ENCODE results near the gene CCDC57.
"Not testable (repeated sequence)": the region's sequence is repeated elsewhere in the genome, so short reads cannot be mapped to it uniquely, and the experiment has no call there.

Gene CCDC57

DNA sequence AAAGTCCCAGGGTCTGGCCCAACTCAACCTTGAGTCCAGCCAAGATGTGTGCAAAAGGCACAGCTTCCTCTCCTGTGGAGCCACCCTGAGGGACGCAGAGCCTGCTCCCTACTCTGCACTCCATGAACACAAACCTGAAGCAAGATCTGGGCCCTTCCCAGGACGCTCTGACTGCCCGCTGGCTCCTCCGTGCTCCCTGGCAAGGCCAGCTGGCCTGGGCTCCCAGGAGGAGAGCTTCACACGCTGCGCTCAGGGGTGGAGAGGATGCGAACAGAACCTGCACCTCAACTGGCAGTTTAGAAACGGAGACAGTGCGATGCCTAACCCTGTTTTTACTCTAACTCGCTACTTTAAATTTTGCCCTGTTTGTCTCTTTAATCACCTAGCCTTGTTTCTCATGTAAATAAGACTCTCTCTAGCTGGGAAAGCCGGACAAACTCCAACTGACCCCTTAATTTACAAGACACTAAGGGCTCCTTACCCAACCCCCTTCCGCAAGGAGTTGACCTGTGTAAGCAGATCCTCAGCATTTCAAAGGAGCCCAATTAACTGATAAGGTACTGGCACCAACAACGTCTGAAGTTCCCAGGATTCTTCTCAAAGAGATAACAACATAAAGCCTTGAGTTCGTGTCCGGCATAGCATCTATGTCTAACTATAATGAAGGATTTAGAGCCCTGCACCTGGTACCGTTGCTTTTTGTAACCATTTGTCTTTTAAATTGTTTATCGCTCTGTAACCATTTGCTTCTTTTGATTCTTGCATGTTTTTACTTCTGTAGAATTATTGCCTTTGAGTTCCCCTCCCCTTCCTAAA is 38.4 kb downstream of the CCDC57 start:
- DNase-seq = not testable (repeated sequence)

DNA sequence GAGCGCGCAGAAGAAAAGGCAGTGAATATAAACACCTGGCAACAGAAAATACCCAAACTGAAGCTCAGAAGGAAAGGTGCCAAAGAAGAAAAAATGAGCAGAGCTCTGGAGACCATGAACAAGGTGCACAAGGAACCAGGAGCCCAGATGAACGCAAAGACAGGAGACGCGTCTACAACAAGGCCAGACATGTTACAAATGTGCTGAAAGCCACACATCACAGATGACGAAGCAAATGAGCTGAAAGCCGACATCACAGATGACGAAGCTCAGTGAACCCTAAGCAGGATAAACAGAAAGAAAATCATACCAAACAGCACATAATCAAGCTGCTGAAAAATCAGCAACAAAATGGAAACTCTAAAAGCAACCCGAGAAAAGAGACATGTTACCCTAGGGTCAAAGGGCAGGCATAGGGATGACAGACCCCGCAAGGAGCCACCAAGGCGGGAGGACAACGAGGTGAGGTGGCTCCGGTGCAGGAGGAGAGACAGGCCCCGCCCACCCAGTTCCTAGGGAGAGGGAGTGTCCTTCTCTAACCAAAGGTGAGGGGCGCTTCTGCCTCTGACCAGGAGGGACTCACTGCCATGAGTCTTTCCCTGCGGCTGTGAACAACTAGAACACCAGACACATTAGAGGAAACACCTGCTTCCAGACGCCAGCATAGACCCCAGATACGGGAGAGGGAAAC is 39.1 kb downstream of the CCDC57 start:
- no peak for DNase-seq

DNA sequence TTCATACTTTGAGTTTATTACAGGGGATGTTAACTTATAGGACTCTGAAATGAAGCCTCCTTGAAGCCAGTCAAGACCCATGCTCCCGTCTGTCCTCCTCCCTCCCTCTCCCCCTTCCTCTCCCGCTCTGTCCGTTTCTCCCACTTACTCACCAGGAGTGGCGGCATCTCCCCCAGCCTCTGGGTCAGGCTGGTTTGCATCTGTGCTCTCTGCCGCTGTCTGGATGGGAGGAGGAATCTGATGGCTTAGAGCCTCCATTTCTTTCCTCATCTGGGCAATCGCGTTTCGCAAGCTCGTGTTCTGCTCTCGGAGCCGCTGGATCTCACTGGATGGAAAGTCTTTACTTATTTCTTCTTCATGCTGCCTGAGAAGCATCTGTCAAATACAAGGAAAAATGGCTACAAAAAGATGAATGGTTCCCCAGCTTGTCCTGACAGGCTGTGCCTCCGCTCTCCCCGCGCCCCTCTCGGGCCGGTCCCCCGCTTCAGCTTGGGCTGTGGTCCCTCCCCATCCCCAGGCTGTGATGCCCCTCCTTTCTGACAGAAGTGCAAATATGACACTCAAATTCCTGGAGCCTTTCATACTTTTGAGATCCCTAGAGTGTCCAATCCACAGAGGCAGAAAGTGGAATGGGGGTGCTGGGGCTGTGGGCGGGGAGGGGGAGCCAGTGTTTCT is 40.0 kb downstream of the CCDC57 start:
- no peak for DNase-seq

DNA sequence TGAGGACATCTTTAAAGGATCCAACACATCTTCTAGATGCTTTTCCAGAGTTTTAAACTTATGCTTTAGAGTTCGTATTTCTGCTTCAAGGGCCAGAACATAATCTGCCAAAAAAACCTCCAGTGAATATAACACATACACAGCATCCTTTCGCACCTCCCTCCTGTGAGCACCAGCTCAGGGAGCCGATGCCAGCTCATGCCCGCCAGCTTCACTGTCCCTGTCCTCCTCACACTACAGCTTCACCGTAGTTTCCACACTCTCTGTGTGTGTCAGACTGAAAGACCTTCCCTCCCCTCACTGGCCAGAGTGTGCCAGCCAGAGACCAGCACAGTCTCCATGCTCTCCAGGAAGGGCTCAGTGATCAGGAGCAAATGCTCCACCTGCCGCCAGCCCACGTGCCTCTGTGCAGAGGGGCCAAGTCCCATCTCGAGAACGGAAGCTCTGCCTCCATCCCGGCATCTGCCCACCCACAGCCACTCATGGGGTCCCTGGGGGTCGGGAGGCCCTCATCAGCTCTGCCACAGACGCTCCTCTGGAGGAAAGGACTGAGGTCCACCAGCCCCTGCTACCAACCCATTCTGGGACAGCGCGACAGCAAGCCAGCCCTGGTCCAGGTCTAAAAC is 40.8 kb downstream of the CCDC57 start:
- DNase-seq = no peak

DNA sequence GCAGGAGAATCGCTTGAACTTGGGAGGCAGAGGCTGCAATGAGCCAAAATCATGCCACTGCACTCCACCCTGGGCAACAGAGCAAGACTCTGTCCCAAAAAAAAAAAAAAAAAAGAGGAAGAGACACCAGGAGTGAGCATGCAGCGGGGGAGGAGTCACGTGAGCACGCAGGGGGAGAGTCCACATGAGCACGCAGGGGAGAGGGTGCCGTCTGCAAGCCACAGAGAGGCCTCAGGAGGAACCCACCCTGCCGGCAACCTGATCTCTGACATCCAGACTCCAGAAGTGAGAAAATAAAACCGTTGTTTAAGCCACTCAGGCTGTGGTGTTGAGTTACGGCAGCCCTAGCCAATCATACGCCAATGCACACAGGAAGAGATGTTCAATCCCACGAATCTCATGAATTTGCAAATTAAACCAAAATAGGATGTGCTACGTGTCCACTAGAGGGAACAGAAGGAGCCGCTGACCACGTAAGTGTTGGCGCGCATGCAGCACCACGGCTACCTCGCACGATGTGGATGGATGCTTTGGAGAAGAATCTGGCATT is 42.2 kb downstream of the CCDC57 start:
- DNase-seq = no peak

DNA sequence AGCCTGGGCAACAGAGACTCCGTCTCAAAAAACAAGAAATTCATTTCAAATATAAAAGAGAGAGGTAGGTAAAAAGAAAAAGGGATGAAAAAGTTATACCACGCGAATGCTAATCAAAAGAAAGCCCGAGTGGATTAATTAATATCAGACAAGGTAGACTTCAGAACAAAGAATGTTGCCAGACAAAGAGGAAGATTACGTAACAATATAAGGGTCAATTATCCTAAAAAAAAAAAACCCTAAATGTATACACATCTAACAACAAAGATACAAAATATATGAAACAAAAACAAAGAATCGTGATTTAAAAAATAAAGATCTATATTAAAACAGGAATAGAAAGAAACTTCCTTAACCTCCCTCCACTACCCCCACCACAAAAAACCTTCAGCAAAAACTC is 44.1 kb downstream of the CCDC57 start:
- DNase-seq = no peak

DNA sequence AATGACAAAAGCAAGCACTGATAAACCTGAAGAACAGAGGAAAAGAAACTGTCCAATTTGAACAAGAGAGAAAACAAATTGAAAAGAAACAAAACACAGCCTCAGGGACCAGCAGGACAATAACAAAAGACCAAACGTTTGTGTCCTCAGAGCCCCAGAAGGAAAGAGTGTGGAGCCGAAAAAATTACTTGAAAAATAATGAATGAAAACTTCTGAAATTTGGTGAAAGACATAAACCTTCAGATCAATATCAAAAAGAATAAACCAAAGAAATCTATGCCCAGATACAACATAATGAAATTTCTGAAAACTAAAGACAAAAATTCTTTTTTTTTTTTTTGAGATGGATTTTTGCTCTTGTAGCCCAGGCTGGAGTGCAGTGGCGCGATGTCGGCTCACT is 45.6 kb downstream of the CCDC57 start:
- DNase-seq = no peak

DNA sequence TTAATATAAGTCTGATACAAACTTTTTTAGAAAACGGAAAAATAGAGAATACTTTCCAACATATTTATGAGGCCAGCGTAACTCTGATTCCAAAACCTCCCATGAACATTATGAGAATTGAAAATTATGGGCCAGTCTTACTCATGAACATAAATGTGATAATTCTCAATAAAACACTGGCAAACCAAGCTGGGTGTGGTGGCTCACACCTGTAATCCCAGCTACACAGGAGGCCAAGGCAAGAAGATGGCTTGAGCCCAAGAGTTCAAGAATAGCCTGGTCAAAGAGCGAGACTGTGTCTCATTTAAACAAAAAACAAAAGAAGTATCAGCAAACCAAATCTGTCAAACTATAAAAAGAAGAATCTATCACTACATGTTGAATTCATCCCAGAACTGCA is 47.8 kb downstream of the CCDC57 start:
- no peak for DNase-seq

DNA sequence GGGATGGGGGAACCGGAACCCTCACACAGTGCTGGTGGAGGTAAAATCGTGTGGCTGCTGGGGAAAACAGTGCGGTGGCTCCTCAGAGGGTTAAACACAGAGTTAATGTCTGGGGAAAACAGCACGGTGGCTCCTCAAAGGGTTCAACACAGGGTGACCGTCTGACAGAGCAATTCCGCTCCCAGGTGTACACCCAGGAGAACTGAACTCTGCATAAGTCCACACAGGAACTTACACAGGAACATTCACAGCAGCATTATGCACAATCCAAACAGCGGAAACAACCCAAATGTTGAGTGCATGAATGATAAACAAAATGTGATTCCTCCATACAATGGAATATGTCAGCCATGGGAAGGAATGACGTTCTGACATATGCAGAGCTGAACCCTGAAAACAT is 51.4 kb downstream of the CCDC57 start:
- DNase-seq = no peak

DNA sequence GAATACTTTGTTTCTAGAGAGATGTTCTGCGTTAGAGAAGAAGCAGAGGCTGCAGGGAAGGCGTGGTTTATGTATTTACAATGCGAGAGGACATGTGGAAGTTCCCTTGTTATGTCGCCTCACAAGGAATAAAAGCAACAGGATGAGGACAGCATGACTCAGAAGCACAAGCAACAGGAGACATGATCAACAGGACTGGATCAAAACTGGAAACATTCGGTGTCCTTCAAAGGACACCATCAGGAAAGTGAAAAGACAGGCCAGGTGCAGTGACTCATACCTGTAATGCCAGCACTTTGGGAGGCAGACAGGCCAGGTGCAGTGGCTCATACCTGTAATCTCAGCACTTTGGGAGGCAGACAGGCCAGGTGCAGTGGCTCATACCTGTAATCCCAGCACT is 52.6 kb downstream of the CCDC57 start:
- no peak for DNase-seq

DNA sequence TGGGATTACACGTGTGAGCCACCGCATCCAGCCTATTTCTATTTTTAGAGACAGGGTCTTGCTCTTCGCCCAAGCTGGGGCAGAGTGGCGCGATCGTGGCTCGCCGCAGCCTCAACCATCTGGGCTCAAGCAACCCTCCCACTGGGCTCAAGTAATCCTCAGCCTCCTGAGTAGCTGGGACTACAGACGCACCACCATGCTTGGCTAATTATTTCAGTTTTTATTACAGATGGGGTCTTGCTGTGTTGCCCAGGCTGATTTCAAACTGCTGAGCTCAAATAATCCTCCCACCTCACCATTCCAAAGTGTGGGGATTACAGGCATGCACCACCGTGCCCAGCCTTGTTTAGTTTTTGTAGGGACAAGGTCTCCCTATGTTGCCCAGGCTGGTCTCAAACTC is 53.8 kb downstream of the CCDC57 start:
- DNase-seq = no peak

DNA sequence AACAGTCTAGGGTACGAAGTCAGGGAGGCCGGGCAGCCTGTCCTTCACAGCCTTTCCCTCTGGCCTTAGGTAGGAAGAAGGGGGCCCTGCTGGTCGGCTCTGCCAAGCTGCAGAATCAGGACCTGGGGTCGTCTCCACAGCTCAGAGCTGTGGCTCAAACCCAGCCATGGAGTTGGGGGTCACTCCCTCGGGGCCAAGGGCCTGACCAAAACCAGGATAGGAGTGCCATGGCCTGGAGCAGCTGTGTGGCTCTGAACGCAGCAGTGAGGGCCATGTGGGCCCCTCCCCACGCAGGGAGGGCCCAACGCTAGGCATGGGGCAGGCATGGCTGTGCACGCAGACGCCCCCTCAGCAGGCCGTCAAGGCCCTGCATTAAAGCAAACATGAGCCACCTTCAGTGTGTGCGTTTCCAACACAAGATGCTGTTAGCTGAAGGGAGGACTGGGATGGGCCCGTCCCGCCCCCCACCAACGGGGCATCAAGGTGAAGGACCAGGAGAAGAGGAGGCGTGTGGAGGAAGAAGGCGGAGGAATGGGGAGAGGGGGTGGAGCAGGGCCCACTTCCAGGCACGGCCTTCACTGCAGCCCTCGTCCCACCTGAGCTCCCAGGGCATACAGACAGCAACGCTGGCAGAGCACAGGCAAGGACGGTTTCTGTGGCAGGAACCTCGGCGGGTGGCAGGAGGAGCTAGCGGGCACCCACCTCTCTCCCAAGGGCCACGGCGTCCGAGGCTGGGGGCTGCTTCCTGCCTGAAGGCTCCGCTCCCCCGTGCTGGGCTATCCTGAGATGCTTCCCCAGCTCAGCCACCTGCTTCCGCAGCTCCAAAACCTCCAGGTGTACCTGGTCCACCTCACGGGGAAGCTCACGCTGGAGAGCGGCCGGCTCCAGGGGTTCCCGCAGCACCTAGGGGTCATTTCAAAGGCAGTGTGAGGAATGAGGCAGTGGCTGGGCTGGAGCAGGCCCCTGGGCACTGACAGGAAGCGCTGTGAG is 55.3 kb downstream of the CCDC57 start:
- no peak for DNase-seq

DNA sequence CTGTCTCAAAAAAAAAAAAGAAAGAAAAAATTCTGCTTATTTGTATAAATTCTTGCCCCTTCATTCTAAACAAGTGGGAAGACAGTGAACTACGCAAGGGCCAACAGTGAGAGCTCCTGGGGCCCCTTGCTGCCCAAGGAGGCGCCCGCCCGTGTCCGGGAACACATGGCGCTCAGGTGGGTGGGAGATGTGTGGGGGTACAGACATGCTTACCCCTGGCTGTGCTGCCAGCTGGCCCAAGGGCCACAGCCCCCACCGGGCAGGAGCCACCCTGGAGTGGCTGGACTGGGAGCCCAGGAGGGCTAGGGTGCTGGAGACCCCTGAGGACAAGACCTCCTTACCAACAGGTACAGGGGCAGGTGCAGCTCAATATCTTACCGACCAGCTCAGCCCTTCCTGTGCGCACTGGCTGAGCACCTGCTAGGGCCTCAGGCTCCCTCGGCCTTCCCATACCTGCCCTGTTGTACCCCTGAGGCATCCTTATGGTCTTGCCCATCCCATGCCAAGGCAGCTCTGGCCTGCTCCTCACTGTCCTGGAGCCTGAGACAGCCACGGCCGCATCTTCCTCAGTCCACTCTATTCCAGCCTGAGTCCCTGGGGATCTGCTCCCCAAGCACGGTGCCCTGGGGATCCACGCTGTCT is 56.2 kb downstream of the CCDC57 start:
- no peak for DNase-seq

DNA sequence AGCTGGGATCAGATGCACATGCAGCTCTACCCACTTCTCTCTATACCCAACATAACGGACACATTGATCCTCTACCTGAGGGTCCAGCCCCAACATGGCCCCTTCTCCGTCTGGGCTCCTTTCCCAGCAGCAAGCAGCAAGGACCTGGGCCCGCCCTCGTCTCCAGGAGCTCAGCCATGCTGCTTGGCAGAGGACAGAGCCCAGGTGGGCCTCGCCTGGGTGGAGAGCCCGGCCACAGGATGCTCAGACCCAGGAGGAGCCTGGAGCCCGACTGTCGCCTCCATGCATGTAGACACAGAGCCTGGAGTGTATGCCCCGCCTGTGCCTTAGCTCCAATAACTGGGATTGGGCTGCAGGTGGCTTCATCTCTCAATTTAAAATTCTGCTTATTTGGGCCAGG is 57.0 kb downstream of the CCDC57 start:
- DNase-seq = no peak

DNA sequence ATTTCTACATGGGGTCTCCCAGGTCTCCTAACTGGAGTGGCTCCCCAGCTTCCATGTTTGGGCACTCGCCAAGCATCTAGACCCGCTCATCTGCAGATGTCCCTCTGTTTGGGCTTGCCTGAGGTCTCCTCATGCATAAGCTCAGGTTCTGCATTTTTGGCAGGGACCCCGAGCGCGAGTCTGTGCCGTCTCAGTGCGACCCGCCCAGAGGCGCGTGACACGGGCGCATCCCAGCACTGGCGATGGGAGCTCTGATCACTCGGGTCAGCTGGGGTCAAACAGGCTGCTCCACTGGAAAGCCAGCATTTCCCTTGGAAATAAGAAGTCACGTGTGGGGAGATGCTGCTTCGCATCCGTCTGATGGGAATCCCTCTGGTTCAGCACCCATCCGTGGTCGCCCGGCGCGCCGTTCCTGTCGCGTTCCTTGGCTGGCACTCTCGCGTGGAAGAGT is 57.7 kb downstream of the CCDC57 start:
- no peak for DNase-seq

DNA sequence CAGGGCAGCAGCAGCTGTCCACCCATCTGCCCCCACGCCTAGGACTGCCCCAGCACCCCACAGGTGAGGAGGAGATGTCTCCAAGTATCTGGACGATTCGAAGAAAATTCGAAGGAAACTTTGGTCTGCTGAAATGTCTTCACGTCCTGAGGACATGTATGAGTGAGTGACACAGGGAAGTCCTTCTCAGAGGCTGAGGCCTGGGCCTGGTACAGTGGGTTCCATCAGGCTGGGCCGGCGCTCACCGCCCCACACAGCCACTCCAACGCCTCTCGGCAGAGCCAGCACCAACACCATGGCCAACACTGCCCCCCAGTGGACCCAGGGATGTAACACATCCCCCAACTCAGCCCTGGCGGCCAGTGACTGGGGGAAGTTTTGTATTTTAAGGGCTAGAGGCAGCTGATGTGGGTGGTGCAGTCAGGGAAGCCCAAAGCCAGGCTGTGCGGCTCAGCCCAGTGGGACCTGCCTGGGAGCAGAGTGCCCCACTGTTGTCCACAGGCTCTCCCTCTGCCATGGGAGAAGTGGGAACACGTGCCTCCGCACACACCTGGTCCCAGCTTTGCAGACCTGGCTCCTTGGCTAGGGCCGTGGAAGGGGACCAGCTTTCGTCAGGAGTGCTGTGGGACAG is 58.8 kb downstream of the CCDC57 start:
- DNase-seq = peak; percentile 64 to 76 (median 67)

DNA sequence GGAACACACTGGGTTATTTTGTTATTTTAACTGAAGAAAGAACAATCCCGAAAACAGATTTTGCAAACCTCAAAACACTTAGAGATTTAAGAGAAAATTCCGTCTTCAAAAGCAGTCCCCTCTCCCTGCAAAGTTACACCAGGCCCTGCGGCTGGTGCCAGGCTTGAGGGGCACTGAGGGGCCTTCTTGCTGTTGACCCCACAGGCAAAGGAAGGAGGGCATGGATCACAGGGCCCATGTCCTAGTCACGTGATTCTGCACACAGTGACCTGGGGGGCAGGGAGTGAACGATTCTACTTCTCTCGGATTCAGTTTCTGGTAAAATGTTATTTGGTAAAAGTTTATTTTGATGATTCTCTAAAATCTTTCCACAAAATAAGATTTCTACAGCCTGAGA is 59.3 kb downstream of the CCDC57 start:
- no peak for DNase-seq

DNA sequence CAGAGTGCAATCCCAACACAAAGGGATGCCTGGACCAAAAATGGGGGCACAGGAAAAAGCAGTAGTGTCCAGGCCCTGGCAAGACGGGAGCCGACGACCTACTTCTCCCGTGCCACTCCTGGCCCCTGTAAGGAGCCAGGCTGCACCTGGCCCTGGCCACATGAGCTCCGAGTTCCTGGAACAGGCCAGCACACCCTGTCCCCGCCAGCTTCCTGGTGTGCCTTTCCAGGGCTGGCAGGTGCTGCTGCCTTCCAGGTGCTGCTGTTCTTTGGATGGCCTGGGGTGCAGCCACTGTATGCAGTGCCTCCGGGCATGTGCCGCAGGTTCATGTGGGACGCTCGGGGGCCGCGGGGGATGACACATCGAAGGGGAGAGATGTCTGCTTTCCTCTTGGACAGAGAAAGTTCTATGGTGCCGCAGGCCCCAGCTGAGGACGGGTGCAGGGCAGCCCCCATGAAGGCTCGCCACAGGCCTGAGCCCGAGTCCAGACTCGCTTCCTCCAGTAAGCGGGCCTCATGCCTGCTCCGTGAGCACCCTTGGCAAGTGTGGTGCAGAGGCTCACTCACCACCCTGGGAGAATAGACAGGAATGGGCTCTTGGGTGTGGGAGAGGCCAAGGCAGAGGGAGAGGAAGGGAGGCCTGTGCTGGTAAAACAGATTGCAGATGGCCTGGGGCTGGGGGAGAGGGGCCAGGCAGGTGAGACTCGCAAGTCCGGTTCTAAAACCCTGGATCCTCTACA is 59.9 kb downstream of the CCDC57 start:
- DNase-seq = no peak

DNA sequence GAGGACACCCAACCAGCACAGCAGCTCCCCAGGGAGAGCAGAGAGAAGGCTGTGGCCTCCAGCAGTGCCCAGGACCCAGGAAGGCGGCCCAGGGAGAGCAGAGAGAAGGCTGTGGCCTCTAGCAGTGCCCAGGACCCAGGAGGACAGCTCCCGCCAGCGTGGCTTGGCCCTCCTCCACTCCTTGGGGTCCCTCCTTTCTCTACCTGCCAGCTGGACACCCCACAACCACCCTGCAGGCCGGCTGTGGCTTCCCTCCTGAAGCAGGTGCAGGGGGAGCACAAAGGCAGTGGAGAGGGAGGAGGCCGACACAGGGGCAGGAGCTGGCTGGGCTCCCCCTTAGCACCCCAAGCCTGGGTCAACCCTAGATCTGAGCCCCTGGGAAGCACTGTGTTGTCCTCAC is 60.5 kb downstream of the CCDC57 start:
- DNase-seq = no peak

All from T-helper 2 cell (primary cell).